Activated T-cell treated with anti-CD3 and anti-CD28 coated beads, Interleukin-2, amount 50 U/mL, for 48 hours (primary cell): ENCODE measurements around the gene MYEOV.

ENCODE experiments used
- DNase-seq, 2 experiments: peaks; one replicate each; pipeline ENCODE4 v3.0.0-alpha.2; 2020

The MYEOV gene

DNA sequence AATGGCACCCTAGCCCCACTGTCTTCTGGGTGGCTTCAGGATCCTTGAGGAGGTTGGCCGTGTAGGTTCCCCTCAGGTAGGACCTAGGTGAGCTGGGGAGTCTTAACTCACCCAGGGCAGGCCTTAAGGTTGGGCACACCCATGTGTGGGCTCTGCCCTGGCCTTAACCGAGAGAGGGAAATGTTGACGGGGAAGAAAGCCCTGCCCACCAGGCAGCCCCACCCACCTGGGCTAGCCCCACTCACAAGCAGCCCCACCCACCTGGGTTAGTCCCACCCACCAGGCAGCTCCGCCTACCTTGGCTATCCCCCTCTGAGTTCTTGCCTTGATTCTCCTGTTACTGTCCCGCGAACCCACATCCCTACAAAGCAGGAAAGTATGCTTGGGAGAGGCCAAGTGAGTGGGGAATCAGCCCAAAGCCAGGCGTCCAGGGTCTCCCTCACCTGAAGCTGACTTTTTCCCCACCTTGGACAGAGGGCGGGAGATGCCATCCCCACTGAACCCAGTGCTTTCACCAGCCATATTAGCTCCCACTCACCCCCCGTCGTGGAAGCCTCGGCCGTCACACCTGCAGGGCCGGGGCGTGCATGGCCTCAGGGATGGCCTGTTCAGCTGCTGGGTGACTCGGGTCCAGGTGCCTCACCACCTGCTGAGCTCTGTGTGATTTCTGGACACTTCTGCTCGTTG, at the start of gene MYEOV:
MYEOV (plus strand) TSS at position 337 of the 687 bp plus-strand sequence. CDS start 1,200 bp downstream, outside the sequence.
- DNase-seq = peak; percentile 69 to 72

DNA sequence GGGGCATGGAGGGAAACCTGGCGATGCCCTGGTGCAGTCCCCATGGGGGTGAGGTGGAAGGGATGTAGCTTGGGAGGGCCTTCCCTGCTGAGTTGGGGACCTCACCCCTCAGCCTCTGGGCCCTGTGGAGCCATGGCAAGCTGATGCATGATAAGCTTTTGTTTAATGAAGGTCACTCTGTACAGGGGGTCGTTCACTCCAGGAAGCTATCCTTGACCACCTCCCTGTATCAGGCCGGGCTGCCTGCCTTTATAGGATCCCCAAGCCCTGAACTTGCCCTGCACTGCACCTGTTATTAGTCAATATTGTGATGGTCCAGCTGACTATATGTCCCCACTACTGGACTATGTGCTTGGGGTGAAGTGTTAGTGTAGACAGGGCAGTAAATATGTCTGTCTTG, 49.7 kb upstream of the MYEOV start:
- DNase-seq = no peak

DNA sequence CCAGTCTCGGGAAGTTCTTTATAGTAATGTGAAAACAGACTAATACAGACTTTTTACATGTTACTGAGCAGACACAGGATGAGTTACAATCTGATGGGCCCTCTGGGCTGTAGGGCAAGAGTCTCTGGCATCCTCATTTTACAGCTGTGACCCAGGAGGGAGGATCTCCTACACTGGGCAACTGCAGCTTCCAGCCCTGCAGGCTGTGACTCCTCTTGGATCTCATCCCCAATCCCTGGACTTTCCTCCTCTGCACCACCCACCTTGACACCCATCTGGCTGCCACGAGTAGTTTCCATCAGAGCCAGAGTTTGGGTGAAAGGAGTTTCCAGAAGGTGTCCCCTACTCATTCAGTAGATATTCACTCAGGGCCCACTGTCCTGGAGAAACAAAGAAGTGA, 48.9 kb upstream of the MYEOV start:
- DNase-seq = no peak

DNA sequence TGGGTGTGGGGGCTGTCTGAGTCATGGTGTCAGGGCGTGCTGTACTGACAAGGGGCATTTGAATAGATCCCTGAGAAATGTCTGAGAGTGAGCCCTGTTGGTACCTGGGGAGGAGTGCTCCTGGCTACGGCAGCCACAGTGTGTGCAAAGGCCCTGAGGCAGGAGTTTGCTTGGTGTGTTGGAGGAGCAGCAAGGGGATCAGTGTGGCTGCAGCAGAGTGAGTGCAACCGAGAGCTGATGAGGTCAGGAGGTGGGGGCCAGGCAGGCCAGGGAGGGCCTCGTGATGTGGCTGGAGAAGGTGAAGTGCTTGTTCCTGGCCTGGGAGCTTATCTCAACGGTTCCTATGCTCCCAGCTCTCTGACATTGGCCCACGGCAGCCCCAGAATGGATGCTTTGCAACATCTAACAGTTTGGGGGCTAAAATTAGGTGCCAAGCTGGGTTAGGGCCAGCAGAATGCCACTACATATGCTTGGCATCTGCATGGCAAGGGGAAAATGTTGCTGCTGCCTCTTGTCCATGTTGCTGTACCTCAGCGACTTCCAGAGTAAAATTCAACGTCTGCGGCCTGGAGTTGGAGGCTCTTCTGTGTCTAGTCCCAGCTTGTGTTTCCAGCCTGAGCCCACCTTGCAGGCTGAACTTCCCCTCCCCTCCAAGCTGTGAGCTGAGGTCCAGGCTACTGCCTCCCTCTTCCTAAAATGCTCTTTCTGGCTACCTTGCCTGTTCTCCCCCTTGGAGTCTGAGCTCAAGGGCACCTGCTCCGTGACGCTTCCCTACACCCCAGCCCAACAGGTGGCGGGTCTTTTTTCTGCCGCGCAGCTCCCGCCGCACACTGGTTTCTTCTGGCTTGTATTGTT, 48.2 kb upstream of the MYEOV start:
- DNase-seq = no peak

DNA sequence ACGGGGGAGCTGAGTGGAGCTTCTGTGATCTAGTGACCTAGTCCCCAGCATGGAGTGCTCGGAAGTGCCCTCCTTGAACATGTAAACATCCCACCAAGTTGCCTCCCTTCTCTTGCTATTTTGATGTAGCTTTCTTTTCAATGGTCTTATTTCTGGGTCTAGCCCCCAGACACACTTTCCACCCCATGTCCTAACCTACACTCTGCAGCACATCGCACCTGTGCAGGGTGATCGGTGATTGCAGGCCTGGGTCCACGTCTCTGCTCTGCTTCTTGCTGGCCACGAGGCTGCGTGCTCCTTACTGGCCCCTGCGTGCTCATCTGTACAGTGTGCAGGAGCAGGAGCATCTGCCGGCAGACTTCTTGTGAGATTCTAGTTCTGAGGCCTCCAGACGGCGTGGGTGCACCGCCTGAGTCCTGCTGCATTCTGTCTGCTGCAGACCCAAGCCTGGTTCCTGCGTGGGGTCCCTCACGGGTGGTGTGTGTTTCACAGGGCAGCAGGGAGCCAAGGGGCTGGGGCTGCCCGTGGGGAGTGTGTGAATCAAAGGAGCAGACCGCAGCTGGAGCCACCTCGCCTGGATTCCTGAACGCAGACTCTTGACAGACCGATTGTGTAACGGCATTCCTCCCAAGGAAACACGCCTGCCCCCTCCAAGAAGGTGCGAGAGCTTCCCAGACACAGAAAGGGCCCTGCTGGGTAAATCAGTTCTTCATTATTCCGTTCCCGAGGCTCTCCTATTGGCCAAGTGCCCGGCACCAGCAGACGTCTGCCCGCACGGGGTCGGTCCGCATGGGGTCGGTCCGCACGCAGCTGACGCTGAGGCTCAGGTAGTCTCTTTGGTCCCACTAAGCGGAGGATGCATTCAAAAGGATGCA, 44.4 kb upstream of the MYEOV start:
- no peak for DNase-seq

DNA sequence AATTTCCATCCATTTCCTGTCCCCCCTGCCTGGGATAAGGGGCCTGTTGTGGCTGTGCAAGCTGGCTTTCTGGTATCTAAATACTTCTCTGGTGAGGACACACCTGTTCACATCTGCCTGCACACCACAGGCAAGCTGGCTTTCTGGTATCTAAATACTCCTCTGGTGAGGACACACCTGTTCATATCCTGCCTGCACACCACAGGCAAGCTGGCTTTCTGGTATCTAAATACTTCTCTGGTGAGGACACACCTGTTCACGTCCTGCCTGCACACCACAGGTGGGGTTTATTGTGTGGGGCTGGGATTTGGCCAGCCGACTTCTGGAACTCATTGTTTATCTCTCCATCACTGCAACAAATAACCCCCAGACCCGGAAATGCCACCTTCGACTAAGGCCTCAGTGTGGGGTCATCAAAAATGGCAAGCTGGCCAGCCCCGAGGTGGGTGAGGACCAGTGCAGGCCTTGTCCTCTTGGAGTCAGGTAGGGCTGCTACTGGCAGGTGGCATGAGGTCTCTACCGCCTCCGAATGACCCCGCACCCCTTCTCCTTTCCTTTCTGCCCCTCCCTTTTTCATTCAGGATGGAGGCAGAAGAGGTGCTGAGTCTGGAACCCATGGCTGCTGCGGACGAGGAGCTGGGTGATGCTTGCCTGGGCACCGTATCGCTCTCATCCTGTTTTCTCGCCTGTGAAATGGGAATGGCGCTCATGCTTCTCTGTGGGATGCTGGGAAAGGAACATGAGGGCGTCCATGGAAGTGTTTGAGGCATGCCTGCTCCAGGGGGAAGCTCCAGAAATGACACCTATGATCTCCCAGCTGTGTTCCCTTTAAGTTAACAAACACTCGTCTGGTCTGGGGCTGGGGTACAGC, 43.5 kb upstream of the MYEOV start:
- DNase-seq = no peak

DNA sequence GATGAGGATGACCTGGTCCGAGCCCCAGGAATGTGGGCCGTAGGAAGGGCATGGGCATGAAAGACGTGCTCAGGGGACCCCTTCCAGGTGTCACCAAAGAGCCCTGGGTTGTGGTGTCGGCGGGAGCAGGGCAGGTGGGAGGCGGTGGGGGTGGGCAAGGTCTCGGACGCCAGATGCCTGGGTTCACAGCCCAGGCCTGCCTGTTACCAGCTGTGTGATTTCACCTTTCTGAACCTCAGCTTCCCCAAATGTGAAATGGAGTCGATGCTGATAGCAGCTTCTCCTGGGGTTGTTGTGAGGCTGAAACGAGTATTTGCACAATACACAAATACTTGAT, 42.9 kb upstream of the MYEOV start:
- no peak for DNase-seq

DNA sequence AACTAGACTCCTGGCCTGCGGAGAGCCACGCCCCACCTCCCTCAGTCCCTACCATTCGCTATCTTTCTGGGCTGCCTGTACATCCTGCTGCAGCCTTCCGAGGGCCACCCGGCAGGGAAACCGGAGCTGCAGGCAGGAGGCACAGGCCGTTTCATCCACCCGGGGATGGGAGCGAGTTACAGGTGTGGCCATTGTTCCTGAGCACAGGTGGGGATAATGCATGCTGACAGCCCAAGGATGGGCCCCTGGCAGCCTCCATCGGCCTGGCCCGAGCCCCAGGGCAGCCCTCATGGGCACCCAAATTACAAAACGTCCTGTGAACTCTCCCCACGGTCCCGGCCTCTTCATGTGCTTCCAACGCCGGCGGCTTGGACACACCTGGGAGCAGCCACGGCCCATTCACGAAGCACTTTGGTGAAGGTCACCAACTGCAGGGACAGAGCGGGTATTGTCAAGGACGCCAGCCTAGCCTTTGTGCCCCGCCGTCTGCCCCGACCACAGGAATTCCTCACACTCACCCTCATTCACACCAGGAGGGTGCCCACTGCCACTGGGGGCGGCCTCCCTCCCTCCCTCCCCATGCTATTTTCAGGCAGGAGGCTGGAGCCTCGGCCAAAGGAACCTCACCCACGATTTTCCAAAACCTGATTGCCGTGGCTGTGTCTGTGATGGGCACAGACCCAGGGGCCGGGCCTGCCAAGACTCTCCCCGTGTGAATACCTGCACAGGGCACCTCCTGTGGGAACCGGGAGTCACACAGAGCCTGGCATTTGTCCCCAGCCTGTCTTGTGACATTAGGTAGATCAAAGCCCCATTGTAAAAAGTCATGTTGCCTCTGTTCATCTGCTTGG, 42.1 kb upstream of the MYEOV start:
- no peak for DNase-seq

DNA sequence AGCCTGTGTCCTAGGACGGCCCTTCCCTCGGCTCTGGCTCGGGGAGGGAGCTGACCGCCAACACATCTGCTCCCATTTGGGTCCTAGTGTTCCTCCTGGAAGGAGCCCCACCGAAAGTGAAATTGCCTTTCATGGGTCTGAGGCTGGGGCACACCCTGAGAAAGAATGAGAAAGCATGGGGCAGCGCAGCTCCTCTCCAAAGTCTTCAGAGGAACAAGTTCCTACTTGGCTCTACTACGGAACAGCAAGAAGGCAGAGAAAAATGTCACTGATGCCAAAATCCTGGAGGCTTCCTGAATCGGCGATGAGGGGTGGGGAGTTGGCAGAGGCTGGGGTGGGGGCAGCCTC, 41.5 kb upstream of the MYEOV start:
- DNase-seq = no peak

DNA sequence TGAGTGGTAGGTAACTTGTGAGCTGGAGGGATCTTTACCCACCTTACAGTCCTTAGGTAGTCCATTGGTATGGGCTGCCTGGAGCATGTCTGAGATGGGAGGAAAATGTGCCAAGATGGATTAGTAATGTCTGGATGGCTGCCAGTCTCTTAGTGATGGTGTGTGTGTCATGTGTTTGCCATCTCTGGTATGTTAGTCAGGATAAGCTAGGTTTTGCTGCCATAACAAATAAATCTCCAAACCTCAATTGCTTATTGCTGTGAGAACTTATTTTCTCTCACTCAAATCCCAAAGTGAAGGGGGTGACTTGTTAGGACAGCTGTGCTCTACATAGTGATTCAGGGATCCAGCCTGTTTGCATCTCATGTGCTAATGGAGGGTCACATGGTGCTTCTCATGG, 40.9 kb upstream of the MYEOV start:
- DNase-seq = no peak

DNA sequence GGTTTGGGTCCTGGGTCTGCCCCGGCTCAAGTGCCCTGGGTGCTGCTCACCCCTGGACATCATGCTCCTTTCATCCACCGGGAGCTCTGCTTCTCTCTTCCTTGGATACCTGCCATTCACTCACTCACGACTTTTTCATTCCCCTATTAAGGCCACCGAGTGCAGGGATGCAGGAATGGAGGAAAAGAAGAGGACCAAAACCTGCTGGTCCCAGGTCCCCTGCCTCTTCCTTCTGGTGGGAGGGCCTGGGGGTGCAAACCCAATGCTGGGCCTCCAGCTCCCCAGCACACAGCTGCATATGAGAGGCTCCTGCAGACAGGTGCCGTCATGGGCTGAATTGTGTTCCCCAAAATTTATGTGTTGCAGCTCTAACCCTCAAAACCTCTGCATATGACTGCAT, 36.8 kb upstream of the MYEOV start:
- DNase-seq = no peak

DNA sequence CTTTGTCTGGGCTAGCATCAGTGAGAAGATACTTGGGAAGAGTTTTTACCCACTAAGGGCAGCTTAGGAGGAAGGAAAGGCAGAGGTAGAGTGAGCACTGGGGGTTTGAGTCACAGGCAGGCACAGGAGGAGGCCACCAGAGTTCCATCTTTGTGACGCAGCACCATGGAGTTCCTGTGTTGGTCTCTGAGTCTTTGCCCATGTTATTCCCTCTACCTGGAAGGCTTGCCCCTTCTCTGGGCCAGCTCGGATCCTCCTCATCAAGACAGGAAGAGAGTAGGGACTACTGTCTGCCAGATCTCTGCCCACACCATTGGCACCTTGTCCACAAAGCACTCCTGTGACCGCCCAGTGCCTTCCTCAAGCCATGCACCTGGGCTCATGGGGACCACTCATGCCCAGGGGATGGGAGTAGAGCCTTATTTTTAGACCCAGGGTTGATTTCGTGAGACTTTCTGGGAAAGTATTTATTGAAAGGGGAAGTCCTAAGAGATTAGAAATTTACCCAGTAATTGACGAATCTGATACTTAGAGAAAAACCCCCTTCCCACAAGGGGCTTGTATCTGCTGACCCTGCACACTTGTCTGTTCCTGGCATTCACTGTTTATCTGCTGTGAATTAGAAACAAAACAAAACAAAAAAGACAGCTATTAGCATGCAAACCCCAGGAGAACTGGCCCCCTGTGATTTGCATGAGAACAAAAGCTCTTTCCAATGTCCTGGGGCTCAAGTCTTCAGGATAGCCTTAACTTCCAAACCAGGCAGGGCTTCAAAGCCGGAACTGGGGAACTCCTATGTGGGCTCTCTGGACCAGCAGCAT, 35.9 kb upstream of the MYEOV start:
- DNase-seq = no peak

DNA sequence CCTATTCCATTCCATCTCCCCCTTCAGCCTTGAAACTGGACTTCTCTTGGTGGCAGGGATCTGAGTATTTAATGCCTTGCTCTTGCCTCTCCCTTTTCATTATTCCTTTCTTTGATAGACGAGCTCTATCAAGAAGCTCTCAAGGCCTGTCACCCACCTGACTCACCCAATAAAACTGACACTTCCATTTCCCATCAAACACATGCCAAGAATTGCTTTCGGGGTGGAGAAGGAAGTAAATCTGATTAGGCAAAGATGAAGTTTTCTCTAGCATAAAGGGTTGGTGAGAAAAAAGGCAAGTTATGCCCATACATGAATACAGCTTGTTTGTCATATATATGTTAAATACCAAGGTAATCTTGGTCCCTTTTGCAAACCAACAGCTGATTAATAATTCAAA, 34.9 kb upstream of the MYEOV start:
- no peak for DNase-seq

DNA sequence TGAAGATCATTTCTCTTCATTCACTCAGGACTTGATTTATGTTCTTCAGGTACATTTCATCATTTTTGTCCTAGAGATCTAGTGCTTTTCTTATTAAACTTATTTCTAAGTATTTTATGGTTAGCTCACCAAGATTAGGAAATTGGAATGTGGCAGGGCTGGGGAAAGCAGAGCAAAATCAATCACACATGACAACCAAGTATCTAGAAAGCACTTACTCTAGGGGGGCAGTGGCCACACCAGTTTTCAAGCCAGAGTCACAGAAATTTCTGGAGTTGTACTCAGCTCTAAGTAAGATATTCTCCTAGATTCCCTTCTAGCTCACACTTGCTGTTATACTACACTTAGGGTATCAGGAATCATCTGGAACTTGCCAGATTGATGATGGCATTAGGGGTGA, 33.3 kb upstream of the MYEOV start:
- DNase-seq = no peak

DNA sequence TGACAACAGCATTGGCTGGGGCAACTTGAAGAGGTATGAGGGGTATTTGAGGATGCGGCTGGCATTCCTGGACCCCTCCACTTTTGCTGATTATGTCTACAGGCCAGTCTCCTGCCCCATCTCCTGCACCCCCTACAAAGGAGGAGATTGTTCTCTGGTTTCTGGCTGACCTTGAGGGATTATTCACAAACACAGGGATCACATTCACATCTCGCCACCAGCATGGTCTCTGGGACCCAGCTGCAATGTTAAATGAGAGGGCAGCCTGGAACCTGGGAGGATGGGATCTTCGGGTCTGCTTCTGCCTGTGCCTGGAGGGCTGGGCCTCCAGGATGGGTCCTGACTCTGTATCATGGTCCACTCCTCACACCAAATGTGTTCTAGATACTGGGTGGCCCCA, 32.8 kb upstream of the MYEOV start:
- DNase-seq = no peak

DNA sequence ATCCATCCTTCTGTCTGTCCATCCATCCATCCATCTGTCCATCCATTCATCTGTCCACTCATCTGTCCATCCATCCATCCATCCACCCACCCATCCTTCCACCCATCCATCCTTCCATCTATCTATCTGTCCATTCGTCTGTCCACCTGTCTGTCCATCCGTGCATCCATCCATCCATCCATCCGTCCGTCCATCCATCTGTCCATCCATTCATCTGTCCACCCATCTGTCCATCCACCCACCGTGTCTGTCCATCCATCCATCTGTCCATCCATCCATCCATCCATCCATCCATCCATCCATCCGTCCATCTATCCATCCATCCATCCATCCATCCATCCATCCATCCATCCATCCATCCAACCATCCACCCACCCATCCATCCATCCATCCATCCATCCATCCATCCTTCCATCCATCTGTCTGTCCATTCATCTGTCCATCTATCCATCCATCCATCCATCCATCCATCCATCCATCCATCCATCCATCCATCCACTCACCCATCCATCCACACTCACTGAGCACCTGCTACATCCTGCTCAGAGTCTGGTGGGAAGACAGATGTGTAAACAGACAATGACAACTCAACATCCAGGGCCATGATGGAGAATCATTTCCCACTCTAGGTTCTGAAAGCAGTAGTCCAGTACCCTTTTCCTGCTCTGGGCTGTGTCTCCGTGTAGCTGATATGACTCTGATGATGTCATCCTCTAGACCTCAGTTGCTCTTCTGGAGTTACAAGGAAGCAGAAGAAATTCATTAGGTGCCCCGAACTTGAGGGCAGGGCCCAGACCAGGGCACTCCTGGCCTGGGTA, 30.8 kb upstream of the MYEOV start:
- no peak for DNase-seq

DNA sequence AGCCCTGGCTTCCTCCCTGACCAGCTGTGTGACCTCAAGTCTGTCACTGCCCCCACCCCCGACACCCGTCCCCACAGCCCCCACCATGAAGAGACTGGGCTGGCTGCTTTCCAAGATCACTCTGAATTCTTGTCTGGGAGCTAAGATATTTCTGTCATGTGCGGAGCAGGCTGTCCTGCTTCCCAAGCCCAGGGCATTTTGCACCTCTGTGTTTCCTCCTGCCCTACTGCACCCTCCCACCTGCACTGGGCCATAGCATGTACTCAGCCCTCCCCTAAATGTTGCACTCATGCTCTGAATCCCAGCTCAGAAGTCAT, 30.3 kb upstream of the MYEOV start:
- no peak for DNase-seq

DNA sequence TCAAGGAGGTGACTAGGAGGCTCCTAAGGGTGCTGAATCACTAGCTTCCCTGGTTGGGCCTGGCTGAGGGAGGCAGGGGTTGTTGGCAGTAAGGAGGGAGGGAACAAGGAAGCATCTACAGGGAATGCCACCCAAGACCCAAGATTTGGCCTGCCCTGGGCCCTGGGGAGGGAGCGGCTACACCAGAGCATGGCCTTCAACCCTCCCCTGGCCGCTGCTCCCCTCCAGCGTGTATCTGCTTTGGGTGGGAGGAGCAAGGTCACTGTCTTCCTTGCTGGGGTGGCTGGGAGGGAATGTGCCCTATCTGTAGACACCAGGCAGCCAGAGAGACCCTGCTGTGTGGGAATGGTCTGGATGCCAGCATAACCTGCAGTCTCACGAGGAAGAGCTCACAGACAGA, 29.5 kb upstream of the MYEOV start:
- no peak for DNase-seq

DNA sequence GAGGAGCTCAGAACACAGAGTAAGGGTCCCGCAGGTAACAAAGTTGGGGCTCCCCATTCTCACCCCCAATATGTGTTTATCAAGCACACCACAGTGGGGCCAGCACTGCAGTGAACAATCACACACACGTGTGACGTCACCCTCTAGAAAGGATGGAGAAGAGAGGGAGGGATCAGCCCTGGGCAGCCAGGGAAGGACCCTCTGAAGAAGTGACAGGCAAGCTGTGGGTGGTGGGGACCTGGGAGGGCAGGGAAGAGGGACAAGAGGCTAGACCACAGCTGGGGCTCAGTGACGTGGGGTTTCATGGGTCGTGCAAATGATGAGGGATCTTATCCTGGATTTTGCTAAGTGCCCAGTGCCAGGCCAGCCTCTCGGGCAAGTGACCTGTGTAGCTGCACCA, 28.7 kb upstream of the MYEOV start:
- DNase-seq = no peak

DNA sequence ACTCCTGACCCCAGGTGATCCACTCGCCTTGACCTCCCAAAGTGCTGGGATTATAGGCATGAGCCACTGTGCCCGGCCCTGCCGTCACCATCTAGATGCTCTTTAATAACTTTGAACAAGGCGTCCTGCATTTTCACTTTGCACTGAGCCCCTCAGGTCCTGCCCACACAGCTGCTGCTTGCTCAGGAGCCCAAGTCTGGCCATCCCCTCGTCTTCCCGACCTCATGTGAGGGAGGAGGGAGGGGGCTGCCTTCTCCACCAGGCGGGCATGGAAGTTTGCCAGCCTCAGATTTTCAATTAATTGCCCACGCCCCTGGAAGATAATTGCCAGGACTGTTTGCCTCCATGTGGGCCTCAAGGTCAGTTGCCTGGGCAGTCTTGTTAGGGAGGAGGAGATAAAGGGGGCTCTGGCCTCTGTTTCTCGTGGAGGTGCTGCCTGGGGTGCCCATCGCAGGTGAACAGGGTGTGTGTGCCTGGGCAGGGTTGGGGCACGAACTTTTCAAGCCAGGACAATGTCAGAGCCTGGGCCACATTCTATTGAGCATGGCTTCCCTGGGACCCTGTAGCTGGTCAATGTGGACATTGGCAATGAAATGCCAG, 27.9 kb upstream of the MYEOV start:
- no peak for DNase-seq
